GM19372 (cell line): Measurements from ENCODE around the gene CDKN1C.
"Not testable (repeated sequence)": the region's sequence is repeated elsewhere in the genome, so short reads cannot be mapped to it uniquely, and the experiment has no call there.

Experiments
- ATAC-seq: cut with Tn5 transposase; IDR thresholded peaks from one replicate; pipeline ENCODE4 v1.9.1; 2021; ENCODE audit warnings: mild to moderate bottlenecking, low read depth, moderate library complexity; ENCODE audit not compliant: unreplicated experiment

CDKN1C gene

DNA sequence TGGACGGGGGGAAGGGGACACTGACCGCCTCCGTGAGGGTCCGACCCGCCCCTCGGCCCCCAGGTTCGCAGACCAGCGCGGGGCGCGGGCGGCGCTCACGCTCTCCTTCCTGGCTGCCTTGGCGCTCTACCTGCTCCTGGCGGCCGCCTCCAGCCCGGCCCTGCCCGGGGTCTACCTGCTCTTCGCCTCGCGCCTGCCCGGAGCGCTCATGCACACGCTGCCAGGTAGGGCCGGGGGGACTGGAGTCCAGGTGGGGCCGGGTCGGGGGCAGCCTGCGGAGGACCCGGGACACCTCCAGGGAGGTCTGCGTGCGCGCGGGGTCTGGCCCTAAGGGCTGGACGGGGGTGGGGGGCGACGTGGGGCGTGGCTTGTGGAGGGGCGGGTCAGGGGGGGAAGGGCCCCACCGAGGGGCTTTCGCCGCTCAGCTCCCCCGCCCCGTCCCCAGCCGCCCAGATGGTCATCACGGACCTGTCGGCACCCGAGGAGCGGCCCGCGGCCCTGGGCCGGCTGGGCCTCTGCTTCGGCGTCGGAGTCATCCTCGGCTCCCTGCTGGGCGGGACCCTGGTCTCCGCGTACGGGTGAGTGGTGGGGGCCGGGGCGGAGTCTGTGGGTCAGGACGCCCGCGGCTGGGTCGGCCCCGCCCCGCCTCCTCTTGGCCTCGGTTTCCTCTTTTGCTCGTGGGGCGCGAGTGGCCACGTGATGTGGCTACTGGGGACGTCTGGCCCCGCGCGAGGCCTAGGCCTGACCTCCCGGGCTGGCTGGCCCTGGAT is 23.7 kb upstream of the CDKN1C start:
- no peak for ATAC-seq

DNA sequence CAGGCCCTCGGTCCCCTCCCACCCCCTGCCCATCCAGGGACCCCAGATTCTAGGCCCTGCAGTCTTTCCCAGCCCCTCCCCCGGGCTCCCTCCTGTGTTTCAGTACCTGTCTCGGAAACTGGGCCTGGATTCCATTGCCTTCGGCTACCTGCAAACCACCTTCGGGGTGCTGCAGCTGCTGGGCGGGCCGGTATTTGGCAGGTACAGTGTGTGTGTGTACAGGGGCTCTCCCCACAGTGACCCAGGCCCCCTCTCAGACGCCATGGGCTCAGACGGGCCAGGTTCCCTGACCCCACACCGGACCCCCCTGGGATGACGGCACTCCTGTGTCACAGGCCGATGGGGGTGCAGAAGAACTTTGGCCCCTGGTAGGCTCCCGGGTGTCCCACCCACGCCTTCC is 22.6 kb upstream of the CDKN1C start:
- no peak for ATAC-seq

GRCh38 chr11:2905299-2905698 is 19.7 kb upstream of the CDKN1C start:
- not testable (repeated sequence) for ATAC-seq

- ATAC-seq, result no peak
Observed at GRCh38 chr11:2904153-2905052, 18.8 kb upstream of the CDKN1C start.

- ATAC-seq, result no peak
Observed at GRCh38 chr11:2903672-2904011, 18.1 kb upstream of the CDKN1C start.

- peak; percentile 6 for ATAC-seq
Observed at GRCh38 chr11:2902784-2903671, 17.5 kb upstream of the CDKN1C start.

DNA sequence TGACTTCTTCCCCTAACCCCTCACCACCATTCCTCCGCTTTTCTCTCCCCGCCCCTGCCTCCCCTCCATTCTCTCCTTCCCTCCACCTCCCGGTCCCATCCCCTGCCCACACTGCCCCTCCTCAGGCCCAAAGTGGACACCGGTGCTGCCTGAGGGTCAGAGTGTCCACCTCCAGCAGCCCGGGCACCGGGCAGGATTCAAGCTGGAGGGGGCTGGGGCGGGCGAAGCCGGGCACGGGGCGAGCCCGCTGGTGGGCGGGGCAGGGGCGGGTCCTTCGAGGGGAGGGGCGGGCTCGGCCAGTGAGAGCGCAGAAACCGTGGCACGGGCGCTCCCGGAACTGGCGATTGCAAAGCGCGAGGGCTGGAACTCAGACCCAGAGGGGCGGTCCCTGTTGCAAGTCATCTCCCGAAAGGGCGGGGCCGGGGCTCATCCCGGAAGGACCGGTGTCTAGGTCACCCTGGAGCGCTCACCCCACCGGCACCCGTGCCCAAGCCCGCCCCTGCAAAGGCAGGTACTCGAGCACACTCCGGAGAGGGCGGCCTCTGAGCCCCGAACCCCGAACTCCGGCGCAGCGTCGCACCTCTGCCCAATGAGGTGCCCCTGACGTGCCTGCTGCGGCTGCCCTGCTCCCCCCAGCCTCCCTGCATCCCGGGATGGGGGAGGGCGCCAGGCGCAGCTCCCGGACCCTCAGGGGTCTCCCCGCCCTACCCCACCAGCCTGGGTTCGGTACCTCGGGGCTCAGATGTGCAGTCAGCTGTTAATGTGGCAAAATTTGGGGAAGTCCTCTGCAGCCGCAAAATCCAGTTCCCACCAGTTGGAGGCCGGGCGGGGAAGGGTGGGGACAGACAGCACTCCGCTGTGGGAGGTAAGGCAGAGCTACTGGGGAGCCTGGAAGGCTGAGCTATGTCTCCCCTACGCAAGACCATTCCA is 16.5 kb upstream of the CDKN1C start:
- ATAC-seq, result peak; percentile 97

DNA sequence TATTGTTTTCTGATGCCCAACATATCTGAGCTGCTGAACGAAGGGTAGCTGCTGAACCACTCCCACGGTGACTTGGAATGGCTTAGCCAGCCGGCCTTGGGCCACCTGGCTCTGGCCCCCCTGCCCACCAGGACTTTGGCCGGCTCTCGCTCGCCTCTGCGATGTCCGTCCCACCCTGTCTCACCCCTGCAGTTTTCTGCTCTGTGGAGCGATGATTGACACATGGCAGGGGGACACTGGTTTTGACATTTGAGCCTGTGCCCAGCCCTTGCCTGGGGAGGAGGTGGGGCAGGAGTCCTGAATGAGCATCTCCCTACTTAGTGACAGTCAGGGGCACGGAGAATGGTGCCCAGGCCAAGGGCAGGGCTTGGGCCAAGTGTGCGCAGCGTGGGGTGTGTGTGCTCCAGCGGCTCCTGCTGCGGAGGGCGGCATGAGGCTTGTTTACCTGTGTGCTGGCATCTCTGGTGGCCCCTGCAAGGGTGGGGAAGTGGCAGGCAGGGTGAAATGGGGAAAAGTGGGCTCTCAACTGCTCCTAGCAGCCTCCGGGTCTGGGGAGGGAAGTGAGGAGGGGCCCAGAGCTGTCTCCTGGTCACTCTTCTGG is 15.7 kb upstream of the CDKN1C start:
- ATAC-seq, result no peak

DNA sequence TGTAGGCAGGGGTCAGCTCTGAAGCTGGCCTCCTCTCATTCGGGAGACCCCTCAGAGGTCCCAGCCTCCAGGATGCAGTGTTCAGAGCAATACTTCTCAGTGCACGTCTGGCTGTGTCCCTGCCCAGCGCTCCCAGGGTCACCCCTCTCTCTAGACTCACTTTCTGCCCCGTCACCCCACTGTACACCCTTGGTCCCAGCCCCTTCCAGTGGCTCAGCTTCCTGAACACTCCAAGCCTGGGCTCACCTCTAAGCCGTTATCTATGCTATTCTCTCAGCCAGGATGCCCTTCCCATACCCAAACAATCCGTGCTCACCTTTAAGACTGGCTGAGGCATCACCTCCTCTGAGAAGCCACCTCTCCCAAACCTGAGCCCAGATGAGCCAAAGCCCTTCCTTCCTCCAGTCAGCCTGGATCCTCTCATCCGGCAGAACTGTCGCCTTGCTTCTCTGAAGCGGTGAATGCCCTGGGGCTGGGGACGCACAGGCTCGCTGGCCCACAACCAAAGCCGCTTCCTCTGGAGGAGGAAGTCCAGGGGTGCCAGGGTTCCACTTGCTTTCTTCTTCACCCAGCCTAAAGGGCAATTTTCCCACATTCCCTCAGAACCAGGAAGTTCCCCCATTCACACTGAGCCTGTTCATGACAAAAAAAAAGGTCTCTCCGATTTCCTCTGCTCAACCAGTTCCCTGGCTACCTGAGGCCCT is 13.7 kb upstream of the CDKN1C start:
- ATAC-seq, result no peak

GRCh38 chr11:2898366-2899079 is 12.9 kb upstream of the CDKN1C start:
- ATAC-seq, result no peak

GRCh38 chr11:2897048-2897447 is 11.5 kb upstream of the CDKN1C start:
- ATAC-seq, result no peak

DNA sequence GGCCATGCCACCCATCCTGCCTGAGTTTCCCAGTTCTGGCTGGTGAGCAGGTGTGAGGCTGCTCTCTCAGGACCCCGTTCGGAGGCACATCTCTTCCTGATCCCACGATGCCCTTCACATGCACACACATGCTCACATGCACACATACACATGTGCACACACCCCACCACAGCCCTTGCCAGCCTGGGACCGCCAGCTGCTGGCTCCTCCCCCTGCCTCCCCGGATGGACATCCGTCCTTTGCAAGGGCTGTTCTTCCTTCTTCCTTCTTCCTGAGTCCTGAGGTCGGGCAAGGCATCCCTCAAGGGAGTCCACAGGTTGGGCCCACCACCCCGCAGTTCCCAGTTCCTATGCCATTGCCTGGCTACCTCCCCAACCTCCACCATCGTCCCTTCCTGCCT is 10.5 kb upstream of the CDKN1C start:
- ATAC-seq, result no peak

DNA sequence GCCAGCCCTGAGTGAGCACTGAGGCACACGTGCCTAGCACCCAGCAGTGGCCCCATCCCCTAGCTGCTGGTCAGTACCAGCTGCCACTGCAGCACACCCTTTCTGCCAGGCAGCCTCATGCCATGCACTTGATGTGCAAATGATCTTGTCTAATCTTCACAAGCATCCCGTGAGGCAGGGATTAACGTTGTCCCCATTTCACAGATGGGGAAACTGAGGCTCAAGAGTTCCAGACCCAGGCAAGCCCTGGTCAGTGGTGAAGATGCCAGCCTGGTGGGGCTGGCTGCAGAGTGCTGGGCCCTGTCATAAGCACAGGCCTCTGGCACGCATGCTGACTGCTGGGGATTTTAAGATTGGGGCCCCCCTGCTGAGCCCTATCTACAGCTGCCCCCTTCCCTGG is 8.4 kb upstream of the CDKN1C start:
- ATAC-seq, result no peak

DNA sequence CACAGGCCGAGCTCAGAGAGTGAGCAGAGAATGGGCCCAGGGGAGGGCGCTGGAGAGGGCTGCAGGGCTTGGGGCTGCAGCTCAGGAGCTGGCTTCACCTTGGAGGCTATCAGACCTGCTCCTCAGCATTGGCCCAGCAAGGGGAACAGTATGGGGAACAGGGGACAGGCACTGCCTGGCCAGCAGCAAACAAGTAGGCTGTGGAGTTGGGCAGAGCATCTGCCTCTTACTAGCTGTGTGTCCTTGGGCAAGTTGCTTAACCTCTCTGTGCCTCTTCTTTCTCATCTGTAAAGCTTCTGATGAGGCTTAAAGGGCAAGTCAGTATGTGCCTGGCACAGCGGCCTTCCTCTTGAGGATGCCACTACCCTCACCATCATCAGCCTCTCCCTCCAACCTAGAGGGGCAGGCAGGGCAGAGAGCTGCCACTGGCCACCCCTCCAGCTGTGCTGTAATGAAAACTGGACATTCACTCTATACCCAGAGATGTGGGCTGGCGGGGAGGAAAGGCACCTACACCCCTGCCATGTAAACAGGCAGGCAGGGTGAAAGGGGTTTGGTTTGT is 7.5 kb upstream of the CDKN1C start:
- ATAC-seq, result no peak

DNA sequence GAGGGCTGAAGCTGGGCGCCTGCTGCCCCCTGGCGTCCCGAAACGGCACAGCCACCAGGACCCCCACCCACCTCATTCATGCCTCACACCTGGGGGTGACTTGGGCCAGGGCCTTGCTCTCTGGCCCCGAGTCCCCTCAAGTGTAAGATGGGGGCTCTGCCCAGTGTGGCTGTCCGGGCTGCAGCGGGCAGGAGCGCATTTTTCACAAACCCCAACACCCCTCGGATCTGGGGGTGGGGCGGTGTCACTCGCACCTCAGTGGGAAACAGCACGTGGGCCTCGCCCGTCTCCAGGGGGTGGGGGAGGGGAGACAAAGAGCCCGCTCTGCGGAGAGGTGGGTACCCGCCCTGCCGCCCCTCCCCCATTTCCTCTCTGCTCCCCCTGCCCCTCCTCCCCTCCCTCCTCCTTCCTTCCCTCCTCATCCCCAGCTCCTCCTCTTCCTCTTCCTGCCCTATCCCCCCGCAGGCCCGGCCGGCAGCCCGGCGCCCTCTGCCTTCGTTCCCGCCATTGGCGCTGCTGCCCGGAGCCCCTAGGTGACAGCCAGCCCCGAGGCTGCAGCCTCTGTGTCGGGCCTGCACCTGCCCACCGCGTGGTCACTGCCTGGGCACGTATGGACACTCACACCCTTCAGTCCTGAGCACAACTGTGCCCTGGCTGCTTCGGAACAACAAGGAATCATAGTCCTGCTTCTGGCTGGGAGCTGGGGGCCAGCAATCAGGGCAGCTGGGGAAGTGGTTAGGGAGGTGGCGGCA is 6.8 kb upstream of the CDKN1C start:
- ATAC-seq, result no peak

- no peak for ATAC-seq
Observed at GRCh38 chr11:2891326-2892214, 6.0 kb upstream of the CDKN1C start.
